GM19455 (cell line): ENCODE measurements around the gene AHDC1.
"Not testable (repeated sequence)": the region's sequence is repeated elsewhere in the genome, so short reads cannot be mapped to it uniquely, and the experiment has no call there.

Source experiments
- ATAC-seq: cut with Tn5 transposase; IDR thresholded peaks from one replicate; pipeline ENCODE4 v1.9.1; 2021; ENCODE audit not compliant: unreplicated experiment

Gene AHDC1

GRCh38 chr1:27517907-27518718 lies 85.8 kb downstream of the AHDC1 start:
- no peak for ATAC-seq

- ATAC-seq = no peak
Measured at GRCh38 chr1:27517301-27517700, 86.6 kb downstream of the AHDC1 start.

GRCh38 chr1:27515626-27516025 lies 88.3 kb downstream of the AHDC1 start:
- ATAC-seq = no peak

GRCh38 chr1:27513958-27514357 lies 90.0 kb downstream of the AHDC1 start:
- ATAC-seq = no peak

GRCh38 chr1:27513528-27513927 lies 90.4 kb downstream of the AHDC1 start:
- ATAC-seq = no peak

- ATAC-seq = no peak
Measured at GRCh38 chr1:27509127-27510080, 94.5 kb downstream of the AHDC1 start.

GRCh38 chr1:27507960-27508665 lies 95.8 kb downstream of the AHDC1 start:
- no peak for ATAC-seq

- ATAC-seq = no peak
Measured at GRCh38 chr1:27506703-27507102, 97.2 kb downstream of the AHDC1 start.

- ATAC-seq = no peak
Measured at GRCh38 chr1:27505420-27505680, 98.6 kb downstream of the AHDC1 start.

- no peak for ATAC-seq
Measured at GRCh38 chr1:27504588-27505419, 99.1 kb downstream of the AHDC1 start.

GRCh38 chr1:27503844-27504587 lies 99.9 kb downstream of the AHDC1 start:
- ATAC-seq = no peak

GRCh38 chr1:27503033-27503432 lies 100.9 kb downstream of the AHDC1 start:
- no peak for ATAC-seq

GRCh38 chr1:27501159-27501558 lies 102.8 kb downstream of the AHDC1 start:
- not testable (repeated sequence) for ATAC-seq

GRCh38 chr1:27499142-27499541 lies 104.8 kb downstream of the AHDC1 start:
- no peak for ATAC-seq

GRCh38 chr1:27496604-27497155 lies 107.3 kb downstream of the AHDC1 start:
- no peak for ATAC-seq

GRCh38 chr1:27492796-27493195 lies 111.1 kb downstream of the AHDC1 start:
- ATAC-seq = no peak

GRCh38 chr1:27491748-27492700 lies 111.9 kb downstream of the AHDC1 start:
- no peak for ATAC-seq

- ATAC-seq = peak; percentile 83
Measured at GRCh38 chr1:27489973-27490741, 113.8 kb downstream of the AHDC1 start, which contains the start of gene WASF2. TSS of gene WASF2 (minus strand) at chr1:27490167. CDS start at chr1:27428890, 61,277 bp downstream.
